GM21390 (cell line): ENCODE results near the gene TMEM123.
"Not testable (repeated sequence)": the region's sequence is repeated elsewhere in the genome, so short reads cannot be mapped to it uniquely, and the experiment has no call there.

Source experiments
- ATAC-seq: cut with Tn5 transposase; IDR thresholded peaks from one replicate; pipeline ENCODE4 v1.9.1; 2021; ENCODE audit not compliant: unreplicated experiment

Gene TMEM123

DNA sequence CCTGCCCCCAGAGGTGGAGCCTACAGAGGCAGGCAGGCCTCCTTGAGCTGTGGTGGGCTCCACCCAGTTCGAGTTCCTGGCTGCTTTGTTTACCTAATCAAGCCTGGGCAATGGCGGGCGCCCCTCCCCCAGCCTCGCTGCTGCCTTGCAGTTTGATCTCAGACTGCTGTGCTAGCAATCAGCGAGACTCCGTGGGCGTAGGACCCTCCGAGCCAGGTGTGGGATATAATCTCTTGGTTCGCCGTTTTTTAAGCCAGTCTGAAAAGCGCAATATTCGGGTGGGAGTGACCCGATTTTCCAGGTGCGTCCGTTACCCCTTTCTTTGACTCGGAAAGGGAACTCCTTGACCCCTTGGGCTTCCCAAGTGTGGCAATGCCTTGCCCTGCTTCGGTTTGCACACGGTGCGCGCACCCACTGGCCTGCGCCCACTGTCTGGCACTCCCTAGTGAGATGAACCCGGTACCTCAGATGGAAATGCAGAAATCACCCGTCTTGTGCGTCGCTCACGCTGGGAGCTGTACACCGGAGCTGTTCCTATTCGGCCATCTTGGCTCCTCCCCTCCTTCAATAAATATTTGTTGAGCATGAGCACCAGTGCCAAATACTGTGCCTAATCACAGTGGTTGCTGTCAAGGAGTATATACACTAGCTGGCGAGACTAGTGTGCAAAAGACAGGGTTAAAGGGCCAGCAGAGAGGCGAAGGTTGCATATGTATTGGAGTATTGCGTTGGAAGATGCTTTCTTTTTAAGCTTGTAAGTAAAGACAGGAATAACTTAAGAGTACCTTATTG lies 77.7 kb downstream of the TMEM123 start:
- ATAC-seq = not testable (repeated sequence)

DNA sequence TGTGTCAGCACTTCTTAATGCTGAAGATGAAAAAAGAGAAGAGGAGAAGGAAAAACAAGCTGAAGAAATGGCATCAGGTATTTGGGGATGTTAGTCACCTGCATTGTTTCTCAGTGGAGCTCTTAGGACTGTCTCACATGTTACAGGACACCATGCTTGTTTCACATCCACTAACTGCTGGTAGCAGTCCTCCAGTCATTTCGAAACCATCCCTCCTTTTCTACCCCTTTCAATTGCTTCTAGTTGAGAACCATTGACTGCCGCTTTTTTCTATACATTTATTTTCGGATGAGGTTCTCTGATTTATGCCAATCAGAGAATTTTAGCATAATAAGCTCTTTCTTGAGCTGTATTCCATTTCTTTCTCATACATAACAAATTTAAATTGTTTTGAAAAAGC lies 84.1 kb downstream of the TMEM123 start:
- peak; percentile 100 for ATAC-seq

GRCh38 chr11:102367364-102367763 lies 85.2 kb downstream of the TMEM123 start:
- no peak for ATAC-seq

DNA sequence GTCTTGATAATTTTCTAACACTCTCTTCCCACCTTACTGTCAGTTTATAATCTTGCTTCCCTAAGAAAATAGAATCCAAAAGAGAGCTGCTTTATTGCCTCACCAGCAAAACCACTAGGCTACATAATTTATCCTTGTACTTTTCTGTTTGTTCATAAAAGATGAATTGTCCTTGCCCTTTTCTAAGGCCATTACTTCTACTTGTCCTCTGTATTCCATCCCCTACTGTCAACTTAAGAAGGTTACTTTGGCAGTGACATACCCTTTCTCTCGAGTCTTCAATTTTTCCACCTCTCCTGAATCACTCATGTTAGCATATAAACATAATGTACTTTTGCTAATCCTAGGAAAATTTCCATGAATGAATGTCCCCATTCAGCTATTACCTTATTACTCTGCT lies 87.6 kb downstream of the TMEM123 start:
- ATAC-seq = no peak

- peak; percentile 86 for ATAC-seq
Observed at GRCh38 chr11:102361086-102362031, 91.2 kb downstream of the TMEM123 start.

- no peak for ATAC-seq
Observed at GRCh38 chr11:102360681-102361080, 91.9 kb downstream of the TMEM123 start.

GRCh38 chr11:102359372-102359771 lies 93.2 kb downstream of the TMEM123 start:
- ATAC-seq = no peak

DNA sequence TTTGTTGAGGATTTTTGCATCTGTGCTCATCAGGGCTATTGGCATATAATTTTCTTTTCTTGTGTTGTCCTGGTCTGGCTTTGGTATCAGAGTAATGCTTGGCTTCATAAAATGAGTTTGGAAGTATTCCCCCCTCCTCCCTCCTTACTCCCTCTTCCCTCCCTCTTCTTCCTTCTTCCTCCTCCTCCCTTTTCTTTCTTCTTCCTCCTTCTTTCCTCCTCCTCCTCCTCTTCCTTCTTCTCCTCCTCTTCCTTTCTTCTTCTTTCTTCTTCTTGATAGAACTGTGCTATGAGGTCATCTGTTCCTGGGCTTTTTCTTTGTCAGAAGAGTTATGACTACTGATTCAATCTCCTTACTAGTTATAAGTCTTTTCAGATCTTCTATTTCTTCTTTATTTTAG lies 95.4 kb downstream of the TMEM123 start:
- ATAC-seq = no peak

- peak; percentile 7 for ATAC-seq
Observed at GRCh38 chr11:102347462-102348370, 104.8 kb downstream of the TMEM123 start.

GRCh38 chr11:102346748-102347461 lies 105.7 kb downstream of the TMEM123 start, which contains the start of gene BIRC2:
Gene BIRC2 (plus strand): TSS chr11:102347214. CDS start chr11:102349855, 2,641 bp downstream.
- ATAC-seq = peak; percentile 85

DNA sequence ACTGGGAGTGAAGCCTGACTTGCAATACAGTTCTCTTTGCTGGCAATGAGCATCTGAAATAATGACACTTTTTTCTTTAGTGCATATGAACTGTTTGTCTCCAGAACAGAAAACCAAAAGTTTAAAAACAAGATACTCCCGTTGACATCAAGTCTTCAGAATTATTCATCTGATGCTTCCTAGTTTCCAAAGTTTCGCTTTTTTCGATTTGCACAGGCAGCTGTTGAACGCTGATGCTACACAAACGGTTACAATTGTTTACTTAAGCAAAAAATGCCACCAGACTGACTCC lies 106.2 kb downstream of the TMEM123 start:
- no peak for ATAC-seq
